Keratinocyte (primary cell): ENCODE results near the gene LCN10. TPM values are rescaled to one million over a fixed set of nuclear protein-coding genes. Genes with fewer than 3 reads are reported as not detected.

ENCODE experiments used
- DNase-seq: peaks from one replicate; pipeline ENCODE4 v3.0.0-alpha.2; 2011; ENCODE audit warnings: low read depth, missing footprints, low spot score
- FAIRE-seq: peaks from 2 replicates; lab custom pipeline; 2011; peaks lifted over from hg19 to GRCh38; lab: Jason Lieb, UNC
- H2AFZ ChIP-seq: 2 replicates; pipeline ENCODE4 v1.6.0; 2012; ENCODE audit warnings: low read length, control low read depth, inconsistent platforms; ENCODE audit not compliant: control insufficient read depth
- H3K27ac ChIP-seq: 2 replicates; pipeline ENCODE4 v1.5.1; 2011; ENCODE audit warnings: low read length; ENCODE audit not compliant: control insufficient read depth, insufficient read depth
- H3K27me3 ChIP-seq: 3 replicates; pipeline ENCODE4 v1.6.0; 2011; ENCODE audit warnings: low read length; ENCODE audit not compliant: control insufficient read depth, insufficient read depth; ENCODE audit errors: extremely low read depth
- H3K36me3 ChIP-seq, 2 experiments: 2 replicates in 1 of 2; 3 replicates in 1 of 2; pipeline ENCODE4 v1.5.1; 2011; ENCODE audit warnings: low read length in 2 of 2, mild to moderate bottlenecking in 1 of 2; ENCODE audit not compliant: control insufficient read depth in 2 of 2, insufficient read depth in 2 of 2; ENCODE audit errors: extremely low read depth in 1 of 2
- H3K4me1 ChIP-seq: 3 replicates; pipeline ENCODE4 v1.5.1; 2011; ENCODE audit warnings: low read length; ENCODE audit not compliant: control insufficient read depth, insufficient read depth; ENCODE audit errors: extremely low read depth
- H3K4me2 ChIP-seq: 3 replicates; pipeline ENCODE4 v1.6.0; 2011; ENCODE audit warnings: low read depth, low read length; ENCODE audit not compliant: control insufficient read depth, insufficient read depth; ENCODE audit errors: extremely low read depth
- H3K4me3 ChIP-seq, 3 experiments: fragments of 200-600 bp in 1 of 3; sonication (generic) in 1 of 3; 2 replicates in 2 of 3; 3 replicates in 1 of 3; pipeline ENCODE4 v1.5.1; 2011 to 2016; ENCODE audit warnings: low read length in 3 of 3, mild to moderate bottlenecking in 3 of 3, control low read depth in 2 of 3, inconsistent platforms in 1 of 3, low read depth in 1 of 3, mixed read lengths in 1 of 3, mixed run types in 1 of 3, moderate library complexity in 1 of 3; ENCODE audit not compliant: control insufficient read depth in 2 of 3, insufficient read depth in 2 of 3; ENCODE audit errors: extremely low read depth in 1 of 3
- H3K79me2 ChIP-seq: 2 replicates; pipeline ENCODE4 v1.6.0; 2012; ENCODE audit warnings: low read length; ENCODE audit not compliant: control insufficient read depth, insufficient read depth
- H3K9ac ChIP-seq: 3 replicates; pipeline ENCODE4 v1.6.0; 2011; ENCODE audit warnings: low read length; ENCODE audit not compliant: control insufficient read depth, insufficient read depth; ENCODE audit errors: extremely low read depth
- H3K9me1 ChIP-seq: 3 replicates; pipeline ENCODE4 v1.6.0; 2011; ENCODE audit warnings: low read length; ENCODE audit not compliant: control insufficient read depth, insufficient read depth; ENCODE audit errors: extremely low read depth
- H3K9me3 ChIP-seq: 2 replicates; pipeline ENCODE4 v1.5.1; 2012; ENCODE audit warnings: low read depth, low read length; ENCODE audit not compliant: control insufficient read depth
- H4K20me1 ChIP-seq: 3 replicates; pipeline ENCODE4 v1.6.0; 2011; ENCODE audit warnings: low read length; ENCODE audit not compliant: control insufficient read depth, insufficient read depth; ENCODE audit errors: extremely low read depth
- CTCF ChIP-seq, 3 experiments: IDR thresholded peaks in 1 of 3; conservative IDR thresholded peaks in 1 of 3; optimal IDR thresholded peaks in 1 of 3; 2 replicates in 2 of 3; 3 replicates in 1 of 3; pipeline versions ENCODE3 to v1.5.1; 2011; ENCODE audit warnings: low read length in 3 of 3, mild to moderate bottlenecking in 3 of 3, moderate library complexity in 2 of 3, control low read depth in 1 of 3, inconsistent platforms in 1 of 3; ENCODE audit not compliant: insufficient read depth in 2 of 3; ENCODE audit errors: extremely low read depth in 1 of 3
- EZH2 ChIP-seq: IDR thresholded peaks from one replicate; pipeline ENCODE4 v1.6.1; 2012; ENCODE audit warnings: inconsistent platforms, mild to moderate bottlenecking, low read length, moderate library complexity
- dilution Hi-C: fragments of 300-500 bp; cut with MboI; formaldehyde crosslinking; loops from one replicate; pipeline ENCODE4 v1.7.0; 2020; ENCODE audit warnings: low sequenced_read_pairs; ENCODE audit not compliant: extremely low pct_ligation_motif_present
- polyA plus RNA-seq, 5 experiments: library from polyadenylated mRNA; depleted of rRNA in 3 of 5; stranded (reverse) in 3 of 5; stranded (forward) in 1 of 5; unstranded in 1 of 5; fragments of >200 nt; gene quantifications; 1 replicate in 1 of 5; 2 replicates in 3 of 5; 3 replicates in 1 of 5; pipeline versions ENCODE4 v1.2.1 to v1.2.3, GENCODE V29; 2011 to 2012; ENCODE audit warnings: missing spikeins in 2 of 5, low read depth in 1 of 5, low replicate concordance in 1 of 5

Gene LCN10
- polyA plus RNA-seq, 1 donor (not counting 4 experiments of a cell fraction or from before 2014, with no cell fraction given) = not detected

- no peaks in the 10 kb centered on the region for H3K9me3 ChIP-seq
- no peak overlapping the region for H3K9ac ChIP-seq
- H3K9me1 ChIP-seq = no peaks in the 10 kb centered on the region
- no peaks in the 10 kb centered on the region for H3K4me1 ChIP-seq
- FAIRE-seq (no peak), DNase-seq (no peak)
- H3K4me3 ChIP-seq = no peak overlapping the region
- no peak overlapping the region for H3K4me2 ChIP-seq
- peaks cover 17% of the 10 kb centered on the region for H3K27me3 ChIP-seq
- no peak for TF ChIP-seq CTCF (optimal IDR thresholded peaks at IDR 0.05 in 1 of 3, IDR thresholded peaks at IDR 0.05 in 1 of 3, conservative IDR thresholded peaks at IDR 0.05 in 1 of 3; ENCODE audit: extremely low read depth in 1 of 3, insufficient read depth in 2 of 3, low read length in 3 of 3)
- no peak for TF ChIP-seq EZH2
- H2AFZ ChIP-seq = no peak overlapping the region
- H4K20me1 ChIP-seq = no peaks in the 10 kb centered on the region
- no peak overlapping the region for H3K27ac ChIP-seq
- H3K36me3 ChIP-seq = no peaks in the 10 kb centered on the region
- H3K79me2 ChIP-seq = no peaks in the 10 kb centered on the region
- dilution Hi-C loops = no loop called here
Measured at GRCh38 chr9:136707849-136708517, 34.8 kb downstream of the LCN10 start.

- Histone ChIP-seq H3K79me2 (no peaks in the 10 kb centered on the region), H2AFZ (no peak overlapping the region)
Measured at GRCh38 chr9:136707011-136707410, 35.7 kb downstream of the LCN10 start.

More at GRCh38 chr9:136707011-136707410, 35.7 kb downstream of the LCN10 start:
- no peak overlapping the region for H3K27ac ChIP-seq
- no peaks in the 10 kb centered on the region for H3K36me3 ChIP-seq
- FAIRE-seq = no peak
- H3K4me3 ChIP-seq = no peak overlapping the region
- peaks cover 14% of the 10 kb centered on the region for H3K27me3 ChIP-seq
- H4K20me1 ChIP-seq = no peaks in the 10 kb centered on the region
- dilution Hi-C loops = no loop called here
- H3K4me2 ChIP-seq = no peak overlapping the region
- H3K9me3 ChIP-seq = no peaks in the 10 kb centered on the region
- no peak for DNase-seq
- H3K4me1 ChIP-seq = no peaks in the 10 kb centered on the region
- H3K9me1 ChIP-seq = no peaks in the 10 kb centered on the region
- H3K9ac ChIP-seq = no peak overlapping the region
- no peak for TF ChIP-seq EZH2
- no peak for TF ChIP-seq CTCF (optimal IDR thresholded peaks at IDR 0.05 in 1 of 3, IDR thresholded peaks at IDR 0.05 in 1 of 3, conservative IDR thresholded peaks at IDR 0.05 in 1 of 3; ENCODE audit: extremely low read depth in 1 of 3, insufficient read depth in 2 of 3, low read length in 3 of 3)
